Neural crest cell (in vitro differentiated cells): Measurements from ENCODE around the gene SDK1. TPM values are rescaled to one million over a fixed set of nuclear protein-coding genes. Genes with fewer than 3 reads are reported as not detected.
"Not testable (repeated sequence)": the region's sequence is repeated elsewhere in the genome, so short reads cannot be mapped to it uniquely, and the experiment has no call there.

Source experiments
- DNase-seq: peaks from one replicate; pipeline ENCODE4 v3.0.0; 2021; ENCODE audit warnings: low read depth, mixed read lengths, low spot score
- H3K27ac Mint-ChIP-seq: one replicate; pipeline ENCODE4 v1.8.0; 2021; ENCODE audit warnings: mild to moderate bottlenecking, mixed read lengths; ENCODE audit not compliant: unreplicated experiment
- H3K27me3 Mint-ChIP-seq: 2 replicates; pipeline ENCODE4 v1.8.0; 2021; ENCODE audit warnings: low read depth, mild to moderate bottlenecking, mixed read lengths
- H3K36me3 Mint-ChIP-seq: 2 replicates; pipeline ENCODE4 v1.8.0; 2021; ENCODE audit warnings: low read depth, mild to moderate bottlenecking, mixed read lengths
- H3K4me1 Mint-ChIP-seq: 2 replicates; pipeline ENCODE4 v1.8.0; 2021; ENCODE audit warnings: mixed read lengths
- H3K4me3 Mint-ChIP-seq: one replicate; pipeline ENCODE4 v1.8.0; 2021; ENCODE audit warnings: mild to moderate bottlenecking, mixed read lengths
- H3K9me3 Mint-ChIP-seq: 2 replicates; pipeline ENCODE4 v1.8.0; 2021; ENCODE audit warnings: mixed read lengths
- CTCF ChIP-seq: fragments of 200-600 bp; sonication (generic); conservative IDR thresholded peaks from 2 replicates; pipeline ENCODE4 v1.5.0; 2021; ENCODE audit warnings: antibody characterized with exemption, mild to moderate bottlenecking
- total RNA-seq: library from RNA; stranded (reverse); gene quantifications from 2 replicates; pipeline ENCODE4 v1.2.1, GENCODE V29; 2021

Gene SDK1
- total RNA-seq, 1 donor from 2014 or later, result 11.6 TPM

DNA sequence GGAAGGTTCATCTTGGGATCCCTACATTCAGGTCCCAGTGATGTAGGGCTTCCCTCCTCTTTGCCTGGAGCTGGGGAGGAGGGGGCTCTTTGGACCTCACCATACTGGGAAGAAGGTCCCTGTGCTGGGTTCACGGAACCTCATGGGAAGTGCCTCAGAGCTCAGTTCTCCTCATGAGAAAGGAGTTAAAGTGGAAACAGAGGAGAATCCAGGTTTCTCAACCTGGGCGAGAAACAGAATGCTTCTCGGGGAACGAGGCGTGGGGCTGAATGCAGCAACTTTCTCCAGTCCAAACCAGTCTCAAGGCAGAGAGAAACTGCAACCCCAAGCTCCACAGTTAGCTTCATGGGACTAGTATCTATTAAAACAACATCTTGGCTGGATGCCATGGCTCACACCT lies 998.4 kb downstream of the SDK1 start:
- DNase-seq, result no peak
- H3K4me3 Mint-ChIP-seq, result no peak overlapping the region
- H3K36me3 Mint-ChIP-seq, result peaks cover 3% of the 10 kb centered on the region
- peaks cover 11% of the 10 kb centered on the region for H3K9me3 Mint-ChIP-seq
- H3K27ac Mint-ChIP-seq, result no peak overlapping the region
- no peak for TF ChIP-seq CTCF
- H3K4me1 Mint-ChIP-seq, result no peaks in the 10 kb centered on the region
- H3K27me3 Mint-ChIP-seq, result no peaks in the 10 kb centered on the region

DNA sequence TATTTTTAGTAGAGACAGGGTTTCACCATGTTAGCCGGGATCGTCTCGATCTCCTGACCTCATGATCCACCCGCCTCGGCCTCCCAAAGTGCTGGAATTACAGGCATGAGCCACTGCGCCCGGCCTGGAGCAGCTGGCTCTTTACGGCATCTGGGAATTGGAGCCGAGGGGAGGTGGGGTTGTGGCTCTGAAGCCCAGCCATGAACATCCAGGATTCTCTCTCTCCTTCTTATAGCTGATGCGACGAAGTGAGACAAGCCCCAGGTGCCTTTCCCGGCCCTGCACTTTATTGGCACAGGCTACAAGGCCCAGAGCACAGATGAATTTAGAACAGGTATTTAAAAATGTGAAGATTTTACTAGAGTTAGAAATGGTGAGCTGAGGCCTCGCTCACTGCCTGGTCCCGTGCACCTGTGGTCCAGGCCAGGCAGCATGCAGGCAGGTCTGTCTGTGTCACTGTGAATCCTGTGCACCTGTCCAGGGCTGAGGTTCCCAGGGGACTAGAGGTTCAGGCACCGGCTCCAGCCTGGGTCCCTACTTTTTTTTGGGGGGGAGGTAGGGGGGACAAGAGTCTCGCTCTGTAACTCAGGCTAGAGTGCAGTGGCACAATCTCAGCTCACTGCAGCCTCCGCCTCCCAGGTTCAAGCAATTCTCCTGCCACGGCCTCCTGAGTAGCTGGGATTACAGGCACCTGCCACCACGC lies 1001.3 kb downstream of the SDK1 start:
- DNase-seq, result no peak
- TF ChIP-seq CTCF, result no peak
- Mint-ChIP-seq H3K4me3 (no peak overlapping the region), H3K36me3 (no peaks in the 10 kb centered on the region), H3K4me1 (no peaks in the 10 kb centered on the region), H3K9me3 (no peaks in the 10 kb centered on the region), H3K27ac (no peak overlapping the region), H3K27me3 (no peaks in the 10 kb centered on the region)

DNA sequence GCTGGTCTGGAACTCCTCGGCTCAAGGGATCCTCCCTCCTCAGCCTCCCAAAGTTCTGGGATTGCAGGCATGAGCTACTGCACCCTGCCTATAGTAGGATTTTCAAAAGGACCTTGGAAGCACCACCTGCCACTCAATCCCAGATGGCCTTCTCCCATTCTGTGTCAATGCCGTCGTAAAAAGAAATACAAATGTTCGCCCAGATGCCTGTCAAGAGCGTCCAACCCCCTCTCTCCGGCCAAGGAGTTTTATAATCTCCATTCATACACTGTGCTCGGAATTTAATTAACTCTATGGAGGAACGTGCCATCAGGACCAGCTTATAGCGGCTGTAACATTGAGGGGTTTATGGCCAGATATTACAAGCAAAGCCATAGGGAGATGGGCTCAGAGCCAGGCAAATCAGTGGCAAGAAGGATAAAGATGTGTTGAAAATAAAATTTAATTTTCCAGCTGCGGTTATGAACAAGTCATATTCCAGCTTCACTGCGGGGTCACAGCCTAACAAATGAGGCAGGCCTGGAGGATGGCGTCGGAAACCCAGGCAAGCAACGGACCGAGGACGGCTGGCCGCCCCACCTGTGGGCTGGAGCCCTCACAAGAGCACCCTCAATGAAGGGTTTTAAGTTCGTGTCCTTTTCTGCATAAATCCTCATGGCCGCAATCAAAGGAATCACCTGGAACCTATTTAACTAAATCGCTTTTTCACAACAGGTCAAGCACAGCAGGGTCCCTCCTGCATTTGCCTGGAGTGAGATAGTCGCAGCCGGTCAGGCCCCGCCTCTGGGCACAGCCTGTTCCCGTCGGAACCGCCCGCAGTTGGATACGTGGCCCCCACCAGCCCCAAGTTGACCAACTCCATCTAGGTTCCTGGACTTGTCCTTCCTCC lies 1006.5 kb downstream of the SDK1 start:
- no peaks in the 10 kb centered on the region for H3K9me3 Mint-ChIP-seq
- no peak overlapping the region for H3K4me3 Mint-ChIP-seq
- no peak for TF ChIP-seq CTCF
- no peaks in the 10 kb centered on the region for H3K4me1 Mint-ChIP-seq
- no peak for DNase-seq
- no peak overlapping the region for H3K27ac Mint-ChIP-seq
- H3K27me3 Mint-ChIP-seq, result no peaks in the 10 kb centered on the region
- H3K36me3 Mint-ChIP-seq, result no peaks in the 10 kb centered on the region

- Mint-ChIP-seq H3K9me3 (no peaks in the 10 kb centered on the region), H3K36me3 (no peaks in the 10 kb centered on the region), H3K4me1 (no peaks in the 10 kb centered on the region), H3K27me3 (no peaks in the 10 kb centered on the region), H3K4me3 (no peak overlapping the region), H3K27ac (no peak overlapping the region)
- TF ChIP-seq CTCF, result no peak
- no peak for DNase-seq
These were observed 1007.1 kb downstream of the SDK1 start for GRCh38 chr7:4308205-4308590.

DNA sequence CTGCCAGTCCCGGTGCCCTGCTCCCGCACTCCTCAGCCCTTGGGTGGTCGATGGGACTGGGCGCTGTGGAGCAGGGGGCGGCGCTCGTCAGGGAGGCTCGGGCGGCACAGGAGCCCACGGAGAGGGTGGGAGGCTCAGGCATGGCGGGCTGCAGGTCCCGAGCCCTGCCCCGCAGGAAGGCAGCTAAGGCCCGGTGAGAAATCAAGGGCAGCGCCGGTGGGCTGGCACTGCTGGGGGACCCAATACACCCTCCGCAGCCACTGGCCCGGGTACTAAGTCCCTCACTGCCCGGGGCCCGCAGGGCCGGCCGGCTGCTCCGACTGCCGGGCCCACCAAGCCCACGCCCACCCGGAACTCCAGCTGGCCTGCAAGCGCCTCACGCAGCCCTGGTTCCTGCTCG lies 1012.9 kb downstream of the SDK1 start:
- not testable (repeated sequence) for DNase-seq, H3K4me1 Mint-ChIP-seq, H3K36me3 Mint-ChIP-seq, H3K9me3 Mint-ChIP-seq, H3K4me3 Mint-ChIP-seq, H3K27ac Mint-ChIP-seq
- peaks cover 26% of the 10 kb centered on the region for H3K27me3 Mint-ChIP-seq

- not testable (repeated sequence) for DNase-seq, H3K9me3 Mint-ChIP-seq, H3K27ac Mint-ChIP-seq, H3K4me1 Mint-ChIP-seq, H3K4me3 Mint-ChIP-seq, H3K36me3 Mint-ChIP-seq
- H3K27me3 Mint-ChIP-seq, result peaks cover 30% of the 10 kb centered on the region
These were observed 1013.3 kb downstream of the SDK1 start for GRCh38 chr7:4314316-4314715.
